Smooth muscle cell (in vitro differentiated cells): ENCODE results near the gene IGBP1. TPM values are rescaled to one million over a fixed set of nuclear protein-coding genes. Genes with fewer than 3 reads are reported as not detected.

Source experiments
- DNase-seq: peaks from one replicate; lab custom pipeline; 2025; ENCODE audit not compliant: unreplicated experiment; lab: John Stamatoyannopoulos, UW
- H2AFZ ChIP-seq: fragments of 200-600 bp; sonication (generic); 2 replicates; pipeline ENCODE4 v1.6.0; 2016; ENCODE audit warnings: antibody characterized with exemption, low read depth, mild to moderate bottlenecking
- H3F3A ChIP-seq: fragments of 200-600 bp; sonication (generic); 2 replicates; pipeline ENCODE4 v1.6.0; 2017; ENCODE audit warnings: antibody characterized with exemption, low read depth
- H3K27ac ChIP-seq: fragments of 200-600 bp; sonication (generic); 2 replicates; pipeline ENCODE4 v1.5.1; 2016; ENCODE audit warnings: low read depth, mild to moderate bottlenecking
- H3K27me3 ChIP-seq: fragments of 200-600 bp; sonication (generic); 2 replicates; pipeline ENCODE4 v1.6.1; 2016; ENCODE audit warnings: low read depth, mild to moderate bottlenecking
- H3K36me3 ChIP-seq: fragments of 200-600 bp; sonication (generic); 2 replicates; pipeline ENCODE4 v1.5.1; 2016; ENCODE audit warnings: low read depth
- H3K4me1 ChIP-seq: fragments of 200-600 bp; sonication (generic); 2 replicates; pipeline ENCODE4 v1.5.1; 2016; ENCODE audit warnings: low read depth
- H3K4me2 ChIP-seq: fragments of 200-600 bp; sonication (generic); 2 replicates; pipeline ENCODE4 v1.6.0; 2016; ENCODE audit warnings: mild to moderate bottlenecking
- H3K4me3 ChIP-seq: fragments of 200-600 bp; sonication (generic); 2 replicates; pipeline ENCODE4 v1.5.1; 2016; ENCODE audit warnings: mild to moderate bottlenecking
- H3K79me2 ChIP-seq: fragments of 200-600 bp; sonication (generic); 2 replicates; pipeline ENCODE4 v1.6.0; 2016; ENCODE audit warnings: low read depth, mild to moderate bottlenecking
- H3K9ac ChIP-seq: fragments of 200-600 bp; sonication (generic); 2 replicates; pipeline ENCODE4 v1.6.0; 2016; ENCODE audit warnings: low read depth
- H3K9me3 ChIP-seq: fragments of 200-600 bp; sonication (generic); replicated peaks from 2 replicates; pipeline ENCODE4 v1.5.1; 2016; ENCODE audit warnings: low read depth
- H4K20me1 ChIP-seq: fragments of 200-600 bp; sonication (generic); 2 replicates; pipeline ENCODE4 v1.6.0; 2016; ENCODE audit warnings: low read depth
- WGBS: methylation state at CpG from one replicate; pipeline ENCODE4 v1.1.7; 2016; ENCODE audit warnings: low lambda C conversion rate; 5-methylcytosine and 5-hydroxymethylcytosine counted together
- polyA plus RNA-seq: library from polyadenylated mRNA; unstranded; fragments of >200 nt; fragmentation: Nextera tagmentation; extraction: Ambion mirVana; gene quantifications from 2 replicates; pipeline ENCODE4 v1.2.1, GENCODE V29; 2016
- total RNA-seq: library from RNA; depleted of rRNA; stranded (reverse); fragments of >200 nt; gene quantifications from 2 replicates; pipeline ENCODE4 v1.2.3, GENCODE V29; 2014
- TF ChIP-seq, protein P1 (sequence below): fragments of 200-600 bp; sonication (generic); IDR thresholded peaks from 2 replicates; pipeline ENCODE4 v1.5.1; 2017; ENCODE audit warnings: borderline replicate concordance, mild to moderate bottlenecking, antibody characterized with exemption; ENCODE audit not compliant: insufficient read depth, poor library complexity, severe bottlenecking

IGBP1 gene
- total and polyA plus RNA-seq, 2 experiments from 2014 or later: 20.3 to 40.7 TPM

DNA sequence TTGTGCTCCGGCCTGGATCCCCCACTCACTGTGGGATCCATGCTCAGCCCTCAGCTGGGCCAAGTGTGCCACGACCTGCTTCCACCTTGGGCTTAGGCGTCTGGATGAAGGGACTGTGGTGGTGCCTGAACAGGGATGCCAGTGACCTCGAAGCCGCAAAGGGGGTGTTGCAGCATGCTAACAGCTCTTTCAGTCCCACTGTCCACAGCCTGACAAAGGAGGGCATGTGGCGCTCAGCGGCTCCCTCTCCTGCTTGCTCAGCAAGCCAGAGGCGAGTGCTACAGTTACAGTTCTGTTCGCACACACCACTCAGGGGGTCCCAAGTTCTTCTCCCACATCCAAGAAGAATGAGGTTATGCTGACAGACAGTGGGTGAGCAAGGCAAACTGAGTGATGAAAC lies 5.2 kb upstream of the IGBP1 start:
- TF ChIP-seq, protein P1, sequence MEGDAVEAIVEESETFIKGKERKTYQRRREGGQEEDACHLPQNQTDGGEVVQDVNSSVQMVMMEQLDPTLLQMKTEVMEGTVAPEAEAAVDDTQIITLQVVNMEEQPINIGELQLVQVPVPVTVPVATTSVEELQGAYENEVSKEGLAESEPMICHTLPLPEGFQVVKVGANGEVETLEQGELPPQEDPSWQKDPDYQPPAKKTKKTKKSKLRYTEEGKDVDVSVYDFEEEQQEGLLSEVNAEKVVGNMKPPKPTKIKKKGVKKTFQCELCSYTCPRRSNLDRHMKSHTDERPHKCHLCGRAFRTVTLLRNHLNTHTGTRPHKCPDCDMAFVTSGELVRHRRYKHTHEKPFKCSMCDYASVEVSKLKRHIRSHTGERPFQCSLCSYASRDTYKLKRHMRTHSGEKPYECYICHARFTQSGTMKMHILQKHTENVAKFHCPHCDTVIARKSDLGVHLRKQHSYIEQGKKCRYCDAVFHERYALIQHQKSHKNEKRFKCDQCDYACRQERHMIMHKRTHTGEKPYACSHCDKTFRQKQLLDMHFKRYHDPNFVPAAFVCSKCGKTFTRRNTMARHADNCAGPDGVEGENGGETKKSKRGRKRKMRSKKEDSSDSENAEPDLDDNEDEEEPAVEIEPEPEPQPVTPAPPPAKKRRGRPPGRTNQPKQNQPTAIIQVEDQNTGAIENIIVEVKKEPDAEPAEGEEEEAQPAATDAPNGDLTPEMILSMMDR: no peak
- no peak for DNase-seq
- Histone ChIP-seq H3K79me2 (no peaks in the 10 kb centered on the region), H3K36me3 (no peaks in the 10 kb centered on the region), H3K4me3 (no peak overlapping the region), H3K27ac (no peak overlapping the region), H3K4me2 (no peak overlapping the region), H3K9ac (no peak overlapping the region), H3K9me3 (no peaks in the 10 kb centered on the region), H4K20me1 (no peaks in the 10 kb centered on the region), H3K4me1 (no peaks in the 10 kb centered on the region), H3F3A (no peaks in the 10 kb centered on the region), H2AFZ (no peak overlapping the region), H3K27me3 (no peaks in the 10 kb centered on the region)
- 81% methylated on average over 9 of the region's 9 CpGs for WGBS

DNA sequence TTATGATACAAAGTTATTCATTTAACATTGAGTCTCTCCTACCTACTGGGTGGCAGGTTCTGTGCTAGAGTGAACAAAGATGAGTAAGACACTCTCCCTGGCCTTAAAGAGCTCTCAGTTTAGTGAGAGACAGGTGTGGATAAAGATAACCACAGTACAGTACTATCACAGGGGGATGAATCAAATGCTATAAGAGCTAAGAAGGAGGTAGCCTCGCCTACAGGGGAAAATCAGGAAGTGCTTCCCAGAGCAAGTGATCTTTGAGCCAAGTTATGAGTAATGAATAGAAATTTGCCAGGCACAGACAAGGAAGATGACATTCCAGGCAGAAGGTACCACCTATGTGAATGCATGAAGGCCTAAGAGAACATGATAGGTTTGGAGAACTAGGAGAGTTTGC lies 3.4 kb upstream of the IGBP1 start:
- Histone ChIP-seq H2AFZ (no peak overlapping the region), H3K9ac (no peak overlapping the region), H4K20me1 (no peaks in the 10 kb centered on the region), H3K27me3 (no peaks in the 10 kb centered on the region), H3F3A (no peaks in the 10 kb centered on the region), H3K4me3 (no peak overlapping the region), H3K4me2 (no peak overlapping the region), H3K79me2 (peaks cover 4% of the 10 kb centered on the region), H3K27ac (no peak overlapping the region), H3K36me3 (no peaks in the 10 kb centered on the region), H3K4me1 (no peaks in the 10 kb centered on the region), H3K9me3 (no peaks in the 10 kb centered on the region)
- TF ChIP-seq, protein P1: no peak
- no peak for DNase-seq
- WGBS: 38% methylated on average over 1 of the region's 1 CpG

DNA sequence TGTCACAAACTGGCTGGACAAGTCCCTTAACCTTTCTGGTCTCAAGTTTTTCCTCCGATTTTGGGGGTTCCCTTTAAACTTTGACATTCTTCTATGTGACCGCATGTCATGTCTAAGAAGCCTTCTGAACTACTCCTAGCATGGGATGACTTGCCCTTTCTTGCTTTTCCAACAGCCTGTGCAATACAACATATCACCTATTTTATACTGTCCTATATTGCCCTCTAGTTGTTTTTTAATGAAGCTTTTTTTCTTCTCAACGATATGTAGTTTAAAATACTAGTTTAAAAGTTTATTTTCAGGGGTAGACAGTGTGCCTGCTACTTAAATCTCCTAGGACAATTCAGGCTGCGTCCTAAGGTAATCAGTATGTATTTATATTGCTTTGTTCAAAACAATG lies 1.0 kb upstream of the IGBP1 start:
- H4K20me1 ChIP-seq: no peaks in the 10 kb centered on the region
- H3K9ac ChIP-seq: no peak overlapping the region
- no peak overlapping the region for H2AFZ ChIP-seq
- no peaks in the 10 kb centered on the region for H3K27me3 ChIP-seq
- TF ChIP-seq, protein P1: no peak
- no peaks in the 10 kb centered on the region for H3F3A ChIP-seq
- H3K9me3 ChIP-seq: no peaks in the 10 kb centered on the region
- no peaks in the 10 kb centered on the region for H3K36me3 ChIP-seq
- no peak for DNase-seq
- H3K4me2 ChIP-seq: no peak overlapping the region
- H3K79me2 ChIP-seq: peaks cover 4% of the 10 kb centered on the region
- WGBS: 77% methylated on average over 4 of the region's 4 CpGs
- H3K4me1 ChIP-seq: no peaks in the 10 kb centered on the region
- H3K4me3 ChIP-seq: peak overlapping the region; percentile 80
- H3K27ac ChIP-seq: no peak overlapping the region

DNA sequence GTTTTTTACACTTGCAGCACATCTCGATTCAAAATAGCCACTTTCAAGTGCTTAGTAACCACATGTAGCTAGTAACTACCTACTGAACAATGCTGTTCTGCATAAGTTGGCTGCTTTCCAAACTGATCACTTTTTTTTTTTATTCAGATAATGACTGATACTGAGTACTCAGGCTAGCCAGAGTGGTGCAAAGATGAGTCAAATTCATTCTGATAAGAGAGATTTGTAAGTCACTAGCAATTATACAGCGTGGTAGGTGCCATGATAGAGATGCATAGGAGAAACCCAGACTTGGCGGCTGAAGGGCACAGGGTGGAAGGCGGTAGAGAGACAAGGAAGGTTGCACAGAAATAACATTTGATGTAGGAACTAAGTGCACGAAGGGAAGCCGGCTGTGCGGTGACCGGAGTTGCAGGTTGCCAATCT lies 357 bp upstream of the IGBP1 start:
- H3K36me3 ChIP-seq: no peaks in the 10 kb centered on the region
- peak overlapping the region; percentile 92 for H3K9ac ChIP-seq
- no peak for DNase-seq
- H3K4me1 ChIP-seq: no peaks in the 10 kb centered on the region
- peak overlapping the region; percentile 80 for H3K4me3 ChIP-seq
- H3K4me2 ChIP-seq: peak overlapping the region; percentile 87
- peak overlapping the region; percentile 89 for H3K27ac ChIP-seq
- peak overlapping the region; percentile 85 for H2AFZ ChIP-seq
- TF ChIP-seq, protein P1: no peak
- H3K79me2 ChIP-seq: peaks cover 4% of the 10 kb centered on the region
- H3K9me3 ChIP-seq: no peaks in the 10 kb centered on the region
- H3K27me3 ChIP-seq: no peaks in the 10 kb centered on the region
- no peaks in the 10 kb centered on the region for H3F3A ChIP-seq
- H4K20me1 ChIP-seq: no peaks in the 10 kb centered on the region
- 41% methylated on average over 8 of the region's 8 CpGs for WGBS
